ENCODE results near the gene TTLL5.
A peak's percentile ranks its signal among the peaks of the same experiment; 100 is the strongest.

The TTLL5 gene

DNA sequence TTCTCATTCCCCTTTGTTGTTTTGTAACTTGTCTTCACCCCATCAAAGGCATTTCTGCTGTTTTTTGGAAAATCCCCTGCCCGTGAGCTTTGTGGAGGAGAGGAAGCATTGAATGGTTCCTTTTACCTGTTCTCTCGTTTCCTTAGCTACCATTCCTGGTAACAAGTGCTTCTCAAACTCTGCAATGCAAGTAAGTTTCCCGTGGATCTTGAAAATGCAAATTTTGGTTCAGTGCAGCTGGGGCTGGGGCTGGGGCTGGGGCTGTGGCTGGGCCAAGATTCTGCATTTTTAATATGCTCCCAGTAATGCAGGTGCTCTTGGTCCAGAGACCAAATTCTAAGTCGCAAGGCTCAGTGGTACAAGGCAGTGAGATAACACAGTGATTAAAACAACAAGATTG, 151.6 kb downstream of the TTLL5 start:
- intact Hi-C loops (cut with DNase I): no loop called here
- DNase-seq: no peak

GRCh38 chr14:75820761-75821160, 159.7 kb downstream of the TTLL5 start:
- DNase-seq: no peak
- intact Hi-C loops (cut with DNase I): no loop called here

GRCh38 chr14:75821831-75822521, 160.9 kb downstream of the TTLL5 start:
- intact Hi-C loops (cut with DNase I): no loop called here

DNA sequence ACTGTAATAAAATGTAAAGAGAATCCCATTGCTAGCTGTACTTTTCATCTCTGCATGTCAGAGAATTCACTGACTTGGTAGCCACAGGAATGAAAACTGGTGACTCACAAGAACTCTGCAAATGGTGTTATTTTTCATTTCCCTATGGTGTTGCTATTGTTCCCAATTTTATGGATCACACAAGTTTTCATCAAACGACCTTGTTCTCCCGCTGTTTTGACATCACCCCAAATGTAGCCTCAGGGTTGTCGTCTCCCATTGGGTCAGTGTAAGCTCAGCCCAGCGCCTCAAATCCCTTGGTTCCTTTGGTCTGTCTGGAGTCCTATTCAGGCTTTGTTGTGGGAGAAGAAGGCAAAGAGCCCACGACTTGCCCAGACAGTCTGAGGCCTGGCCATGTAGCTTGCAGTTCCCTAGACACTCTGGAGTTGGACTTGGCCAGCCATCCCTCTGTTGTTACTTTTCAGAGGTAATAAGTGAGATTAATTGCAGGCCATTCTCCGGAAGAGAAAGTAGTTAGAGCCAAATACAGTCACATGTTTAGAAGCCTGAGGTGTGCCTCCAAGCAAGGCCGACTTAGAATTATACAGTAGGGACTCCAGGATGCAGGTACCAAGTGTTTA, 161.6 kb downstream of the TTLL5 start:
- intact Hi-C loops (cut with DNase I): no loop called here
- no peak for DNase-seq

More at GRCh38 chr14:75821831-75822521, 160.9 kb downstream of the TTLL5 start:
- no peak for DNase-seq

DNA sequence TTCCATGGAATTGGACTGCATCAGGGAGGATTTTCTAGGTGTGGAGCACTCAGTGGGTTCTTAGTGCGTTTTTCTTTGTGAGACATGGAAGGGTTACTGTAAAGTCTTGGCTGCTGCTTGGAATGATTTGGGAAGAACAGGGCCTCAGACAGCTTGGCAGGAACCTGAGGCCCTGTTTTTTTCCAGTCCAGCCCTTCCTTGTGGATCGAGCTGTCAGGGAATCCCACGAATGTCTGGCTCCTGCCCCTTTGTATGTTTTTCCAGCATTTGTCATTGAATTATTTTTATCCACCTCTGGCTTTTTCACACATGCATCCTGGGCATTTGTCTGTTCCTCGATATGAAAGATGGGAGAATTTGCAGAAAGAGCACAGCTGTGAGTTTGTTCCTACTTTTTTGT, 162.3 kb downstream of the TTLL5 start:
- intact Hi-C loops (cut with DNase I): no loop called here
- DNase-seq: no peak

DNA sequence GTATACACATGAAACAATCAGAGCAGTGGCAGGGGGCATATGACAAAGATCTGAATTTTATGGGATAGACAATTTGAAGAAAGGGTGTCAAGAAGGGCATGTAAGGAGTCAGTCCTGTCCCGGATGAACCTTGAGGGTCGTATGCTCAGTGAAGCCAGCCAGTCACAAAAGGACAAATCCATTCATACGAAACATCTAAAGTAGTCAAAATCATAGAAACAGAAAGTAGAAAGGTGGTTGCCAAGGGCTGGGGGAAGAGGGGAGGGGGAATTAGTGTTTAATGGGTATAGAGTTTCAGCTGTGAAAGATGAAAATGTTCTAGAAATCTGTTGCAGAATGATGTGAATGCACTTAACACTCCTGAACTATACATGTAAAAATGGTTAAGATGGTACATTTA, 163.3 kb downstream of the TTLL5 start:
- intact Hi-C loops (cut with DNase I): no loop called here
- DNase-seq: no peak

- no peak for DNase-seq
- intact Hi-C loops (cut with DNase I): no loop called here
Measured at GRCh38 chr14:75825147-75825592, 164.1 kb downstream of the TTLL5 start.

DNA sequence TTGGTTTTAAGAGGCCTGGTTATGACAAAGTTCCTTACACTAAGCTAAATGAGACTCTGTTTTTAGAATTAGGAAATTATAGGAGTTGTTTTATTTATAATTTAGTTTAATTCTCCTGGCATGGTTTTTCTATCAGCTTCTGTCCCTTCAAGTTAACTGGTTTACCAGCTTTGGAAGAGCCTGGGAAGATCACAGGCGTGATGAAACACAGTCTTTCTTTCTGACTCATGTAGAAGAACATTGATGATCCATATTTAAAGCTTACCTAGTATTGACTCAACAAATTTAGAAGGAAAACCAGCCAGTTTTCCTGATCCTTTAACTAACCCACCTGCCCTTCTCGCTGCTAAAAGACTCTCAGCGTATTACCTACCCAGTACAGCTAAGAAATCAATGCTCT, 165.6 kb downstream of the TTLL5 start:
- intact Hi-C loops (cut with DNase I): no loop called here
- no peak for DNase-seq

GRCh38 chr14:75827331-75827730, 166.3 kb downstream of the TTLL5 start:
- DNase-seq: no peak
- intact Hi-C loops (cut with DNase I): no loop called here

- DNase-seq: no peak
- intact Hi-C loops (cut with DNase I): no loop called here
Measured at GRCh38 chr14:75829316-75829715, 168.3 kb downstream of the TTLL5 start.

GRCh38 chr14:75831455-75831854, 170.4 kb downstream of the TTLL5 start:
- intact Hi-C loops (cut with DNase I): no loop called here
- DNase-seq: peak in 3 of 42 donors; percentile 3 to 30 (median 4)

DNA sequence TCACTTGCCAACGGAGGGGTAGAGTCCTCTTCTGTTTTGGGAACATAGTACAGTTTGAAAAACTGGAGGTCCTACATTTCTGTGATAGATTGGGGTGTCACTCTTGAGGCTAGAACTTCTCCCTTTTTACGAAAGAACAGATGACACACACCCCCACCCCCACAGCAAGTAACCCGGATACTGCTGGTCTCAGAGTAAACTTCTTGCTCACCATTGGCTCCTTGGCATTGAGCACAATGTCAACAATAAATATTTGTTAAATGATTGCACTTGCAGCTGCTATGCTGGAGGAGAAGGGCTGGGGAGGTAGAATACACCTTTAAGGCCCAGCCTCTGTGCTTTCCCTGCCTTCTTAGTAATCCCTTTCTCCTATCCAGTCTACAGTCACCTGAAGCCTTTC, 170.9 kb downstream of the TTLL5 start:
- intact Hi-C loops (cut with DNase I): no loop called here
- DNase-seq: no peak

DNA sequence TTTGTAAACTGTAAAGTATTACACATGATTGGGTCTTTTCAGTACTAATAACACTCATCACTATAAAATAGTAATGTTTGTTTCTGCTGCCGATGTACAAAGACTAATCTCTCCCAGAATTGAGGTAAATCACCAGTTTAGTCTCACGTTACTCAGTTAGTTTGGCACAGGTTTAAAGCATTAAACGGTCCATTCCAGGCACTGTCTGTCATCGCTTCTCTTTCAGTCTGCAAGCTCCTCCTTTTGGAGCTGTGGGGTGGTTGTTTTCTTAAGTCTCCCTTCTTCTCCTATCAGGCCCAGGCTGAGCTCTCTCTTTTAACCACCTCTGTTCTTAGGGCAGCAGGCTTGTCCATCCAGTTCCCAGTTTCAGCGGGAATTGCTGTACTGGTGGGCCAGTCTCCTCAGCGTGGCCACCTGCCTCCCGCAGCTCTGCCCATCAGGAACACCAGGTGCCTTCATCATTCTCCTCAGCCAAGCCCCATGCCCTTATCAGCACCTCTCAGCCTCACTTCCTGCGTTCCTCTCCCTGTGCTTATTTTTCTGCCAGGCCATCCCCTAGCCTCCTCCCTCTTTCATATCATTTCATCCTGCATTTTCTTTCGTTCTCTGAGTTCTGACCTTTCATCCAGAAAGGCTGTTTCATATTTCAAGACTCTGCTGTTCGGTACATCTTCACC, 171.7 kb downstream of the TTLL5 start:
- no peak for DNase-seq

DNA sequence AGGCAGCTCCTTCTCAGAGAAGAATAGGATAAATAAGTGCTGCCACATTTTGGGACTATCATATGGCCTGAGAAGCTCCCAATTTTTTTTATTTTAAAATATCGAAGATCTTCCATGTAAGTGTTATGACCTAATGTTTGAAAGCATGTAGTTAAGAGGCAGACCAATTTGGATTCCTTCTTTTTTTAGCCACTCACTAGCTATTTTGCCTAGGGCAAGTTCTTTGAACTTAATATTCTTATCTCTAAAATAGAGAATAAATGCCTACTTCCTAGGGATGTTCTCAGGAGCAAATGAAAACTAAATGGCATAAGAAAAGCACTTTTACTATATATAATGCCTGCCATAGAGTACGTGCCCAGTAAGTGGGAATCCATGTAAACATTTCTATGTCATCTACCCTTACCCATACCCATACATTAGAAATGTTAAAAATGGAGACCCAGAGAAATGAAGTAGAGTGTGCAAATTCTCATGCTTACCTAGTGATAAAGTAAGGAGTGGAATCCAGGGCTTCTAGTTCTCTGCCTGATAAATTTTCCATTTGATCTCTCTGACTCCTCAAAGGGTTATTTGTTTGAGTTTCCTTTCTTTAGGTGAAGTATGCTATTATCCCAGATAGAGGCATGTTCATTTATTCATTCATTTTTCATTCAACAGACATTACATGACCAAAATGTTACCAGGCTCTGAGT, 172.4 kb downstream of the TTLL5 start:
- no peak for DNase-seq
- intact Hi-C loops (cut with DNase I): no loop called here

More for the DNA sequence above, 171.7 kb downstream of the TTLL5 start:
- intact Hi-C loops (cut with DNase I): no loop called here

DNA sequence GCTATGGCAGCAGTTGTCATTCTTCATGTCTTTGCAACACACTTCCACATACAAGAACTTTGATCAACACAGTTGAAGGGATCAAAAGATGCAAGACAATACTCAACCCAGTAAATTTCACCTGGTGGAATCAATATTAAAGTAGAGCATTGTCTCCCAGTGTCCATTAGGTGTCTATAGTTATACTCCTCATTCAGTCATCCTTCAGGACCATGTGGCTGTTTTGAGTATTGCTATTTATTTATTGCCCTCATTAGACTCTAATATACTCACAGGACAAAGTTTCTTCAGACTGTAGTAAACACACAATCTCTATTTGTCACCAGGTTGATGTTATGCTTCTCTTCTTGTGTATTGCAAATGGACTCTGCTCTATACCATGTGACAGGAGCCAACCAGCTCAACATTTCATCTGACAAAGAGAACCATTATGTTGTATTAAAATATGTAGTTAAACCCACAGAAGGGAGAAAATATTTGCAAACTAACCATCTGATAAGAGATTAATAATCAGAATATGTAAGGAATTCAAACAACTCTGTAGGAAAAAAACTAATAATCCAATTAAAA, 174.2 kb downstream of the TTLL5 start:
- intact Hi-C loops (cut with DNase I): no loop called here

DNA sequence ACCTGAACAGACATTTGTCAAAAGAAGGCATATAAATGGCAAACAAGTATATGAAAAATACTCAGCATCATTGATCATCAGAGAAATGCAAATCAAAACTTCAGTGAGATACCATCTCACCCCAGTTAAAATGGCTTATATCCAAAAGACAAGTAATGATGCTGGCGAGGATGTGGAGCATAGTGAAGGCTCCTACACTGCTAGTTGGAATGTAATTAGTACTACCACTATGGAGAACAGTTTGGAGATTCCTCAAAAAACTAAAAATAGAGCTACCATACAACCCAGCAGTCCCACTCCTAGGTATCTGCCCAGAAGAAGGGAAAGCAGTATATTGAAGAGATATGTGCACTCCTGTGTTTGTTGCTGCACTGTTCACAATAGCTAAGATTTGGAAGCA, 174.7 kb downstream of the TTLL5 start:
- no peak for DNase-seq
- intact Hi-C loops (cut with DNase I): no loop called here

More for the DNA sequence above, 174.2 kb downstream of the TTLL5 start:
- no peak for DNase-seq

DNA sequence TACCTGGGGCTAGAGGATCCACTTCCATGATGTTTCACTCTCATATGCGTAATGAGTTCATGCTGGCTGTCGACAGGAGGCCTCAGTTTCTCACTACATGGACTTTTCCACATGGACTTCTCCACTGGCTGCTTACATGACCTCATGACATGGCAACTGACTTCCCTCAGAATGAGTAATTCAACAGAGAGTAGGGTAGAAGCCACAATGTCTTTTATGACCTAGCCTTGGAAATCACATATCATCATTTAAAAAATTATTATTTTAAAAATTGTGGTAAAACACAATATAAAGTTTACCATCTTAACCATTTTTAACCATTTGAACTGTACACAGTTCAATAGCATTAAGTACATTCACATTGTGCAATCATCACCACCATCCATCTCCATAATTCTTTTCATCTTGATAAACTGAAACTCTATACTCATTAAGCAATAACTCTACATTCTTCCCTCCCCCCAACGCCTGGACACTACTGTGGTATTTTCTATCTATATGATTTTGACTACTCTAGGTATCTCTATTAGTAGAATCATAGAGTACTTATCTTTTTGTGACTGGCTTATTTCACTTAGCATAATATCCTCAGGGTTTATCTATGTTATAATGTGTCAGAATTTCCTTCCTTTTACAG, 176.2 kb downstream of the TTLL5 start:
- intact Hi-C loops (cut with DNase I): no loop called here
- DNase-seq: no peak

GRCh38 chr14:75840911-75841310, 179.9 kb downstream of the TTLL5 start:
- intact Hi-C loops (cut with DNase I): no loop called here
- DNase-seq: no peak

- DNase-seq: no peak
- intact Hi-C loops (cut with DNase I): no loop called here
Measured at GRCh38 chr14:75842551-75842950, 181.5 kb downstream of the TTLL5 start.

All from head of caudate nucleus (tissue), 42 donors.